AG04450 (cell line): Measurements from ENCODE around the gene HIBCH. TPM values are rescaled to one million over a fixed set of nuclear protein-coding genes. Genes with fewer than 3 reads are reported as not detected.
"Not testable (repeated sequence)": the region's sequence is repeated elsewhere in the genome, so short reads cannot be mapped to it uniquely, and the experiment has no call there.

Experiments
- CTCF ChIA-PET: fragments of 300-600, 350-600 bp; formaldehyde crosslinking; extraction: SDS; loops from one replicate; lab custom pipeline; 2022; ENCODE audit warnings: antibody characterized with exemption, inconsistent platforms; lab: Charles Lee
- POLR2A ChIA-PET: fragments of 350-600 bp; formaldehyde crosslinking; extraction: SDS; loops from one replicate; lab custom pipeline; 2021; ENCODE audit warnings: antibody characterized with exemption, inconsistent platforms; lab: Yijun Ruan, JAX
- DNase-seq: peaks from one replicate; pipeline ENCODE4 v3.0.0-alpha.2; 2011; ENCODE audit warnings: low read depth, low spot score
- H3K27ac ChIP-seq: one replicate; pipeline ENCODE4 v1.5.1; 2012; ENCODE audit warnings: low read depth, low read length, control low read depth
- H3K27me3 ChIP-seq: one replicate; pipeline ENCODE4 v1.6.0; 2012; ENCODE audit warnings: low read length; ENCODE audit not compliant: control insufficient read depth, insufficient read depth
- H3K4me3 ChIP-seq: 2 replicates; pipeline ENCODE4 v1.5.1; 2011; ENCODE audit warnings: mild to moderate bottlenecking, low read depth, low read length, control low read depth
- H3K9me3 ChIP-seq: 2 replicates; pipeline ENCODE4 v1.5.1; 2012; ENCODE audit warnings: low read length; ENCODE audit not compliant: control insufficient read depth, insufficient read depth
- polyA plus RNA-seq: library from polyadenylated mRNA; depleted of rRNA; stranded (reverse); fragments of >200 nt; gene quantifications from 2 replicates; pipeline ENCODE4 v1.2.3, GENCODE V29; 2011
- TF ChIP-seq, protein P1 (sequence below): IDR thresholded peaks from 2 replicates; pipeline ENCODE4 v1.5.1; 2011; ENCODE audit warnings: low read depth, low read length, control low read depth, inconsistent platforms

The HIBCH gene
- polyA plus RNA-seq, 1 experiment, result 23.8 TPM

DNA sequence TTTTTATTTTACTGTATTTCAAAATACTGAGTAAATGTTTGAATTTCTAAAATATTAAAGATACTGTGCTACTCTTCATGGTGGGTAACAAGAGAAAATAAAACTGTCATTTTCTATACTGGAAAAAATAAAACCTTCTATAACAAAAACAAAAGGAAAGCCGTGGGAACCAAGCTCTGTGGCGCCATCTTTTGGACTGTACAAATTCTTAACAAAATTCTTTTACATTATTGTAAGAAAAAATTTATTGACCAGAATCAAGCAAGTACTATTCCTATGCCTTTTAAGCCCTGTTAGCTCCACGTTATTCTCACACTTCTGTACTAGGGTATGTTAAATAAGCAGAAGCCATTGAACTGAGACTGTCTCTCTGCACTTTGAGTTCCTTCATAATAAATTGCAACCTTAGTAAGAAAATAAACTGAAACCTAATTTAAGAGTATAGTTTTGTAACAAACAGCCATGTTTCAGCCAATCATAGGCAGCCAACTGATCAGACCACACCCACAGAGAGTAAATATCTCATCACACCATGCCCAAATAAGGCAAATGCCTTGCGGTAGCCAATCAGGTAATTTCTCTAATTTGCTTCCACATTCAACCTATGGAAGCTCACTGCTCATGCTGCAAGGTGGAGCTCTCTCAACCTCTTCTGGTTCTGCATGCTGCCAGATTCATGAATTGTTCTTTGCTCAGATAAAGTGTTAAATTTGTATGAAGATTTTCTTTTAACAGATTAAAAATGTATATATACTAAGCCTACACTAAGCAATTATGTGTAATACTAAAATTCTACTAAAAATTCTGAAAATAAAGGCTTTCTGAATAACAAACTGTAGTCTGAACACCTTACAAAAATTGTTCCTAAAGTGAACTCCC, 42.2 kb downstream of the HIBCH start:
- Histone ChIP-seq H3K27me3 (no peaks in the 10 kb centered on the region), H3K27ac (no peak overlapping the region), H3K4me3 (no peak overlapping the region), H3K9me3 (no peaks in the 10 kb centered on the region; the same call in 1 of the 2 replicates)
- no peak for DNase-seq
- TF ChIP-seq, protein P1, sequence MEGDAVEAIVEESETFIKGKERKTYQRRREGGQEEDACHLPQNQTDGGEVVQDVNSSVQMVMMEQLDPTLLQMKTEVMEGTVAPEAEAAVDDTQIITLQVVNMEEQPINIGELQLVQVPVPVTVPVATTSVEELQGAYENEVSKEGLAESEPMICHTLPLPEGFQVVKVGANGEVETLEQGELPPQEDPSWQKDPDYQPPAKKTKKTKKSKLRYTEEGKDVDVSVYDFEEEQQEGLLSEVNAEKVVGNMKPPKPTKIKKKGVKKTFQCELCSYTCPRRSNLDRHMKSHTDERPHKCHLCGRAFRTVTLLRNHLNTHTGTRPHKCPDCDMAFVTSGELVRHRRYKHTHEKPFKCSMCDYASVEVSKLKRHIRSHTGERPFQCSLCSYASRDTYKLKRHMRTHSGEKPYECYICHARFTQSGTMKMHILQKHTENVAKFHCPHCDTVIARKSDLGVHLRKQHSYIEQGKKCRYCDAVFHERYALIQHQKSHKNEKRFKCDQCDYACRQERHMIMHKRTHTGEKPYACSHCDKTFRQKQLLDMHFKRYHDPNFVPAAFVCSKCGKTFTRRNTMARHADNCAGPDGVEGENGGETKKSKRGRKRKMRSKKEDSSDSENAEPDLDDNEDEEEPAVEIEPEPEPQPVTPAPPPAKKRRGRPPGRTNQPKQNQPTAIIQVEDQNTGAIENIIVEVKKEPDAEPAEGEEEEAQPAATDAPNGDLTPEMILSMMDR, result peak; percentile 63
- POLR2A ChIA-PET, result interaction anchor here (0.6 to 1.7 kb wide), 2 partner anchors 189 to 514 kb away, joined by 3 read pairs; no protein-coding TSS in a partner anchor
- CTCF ChIA-PET, result interaction anchor here (0.7 to 4.4 kb wide), 15 partner anchors 10 to 479 kb away, joined by 3 to 31 read pairs (median 3); no protein-coding TSS in a partner anchor

DNA sequence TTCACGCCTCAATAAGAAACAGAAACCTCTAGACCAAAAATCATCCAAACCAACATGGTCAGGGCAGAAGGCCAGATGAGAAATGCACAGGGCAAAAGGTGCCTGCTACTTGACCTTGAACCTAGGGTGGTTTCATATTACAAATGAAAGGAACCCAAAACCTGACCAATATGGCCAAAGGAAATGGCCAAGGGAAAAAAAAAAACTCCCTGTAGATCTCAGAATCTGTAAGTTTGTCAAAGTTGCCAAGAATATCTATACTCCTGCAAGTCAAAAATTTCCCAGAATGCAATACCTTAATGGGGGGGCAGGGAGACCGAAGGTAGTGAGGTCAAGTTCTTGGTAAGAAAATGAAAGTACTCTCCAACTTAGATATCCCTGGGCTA, 47.2 kb downstream of the HIBCH start:
- POLR2A ChIA-PET, result no interaction called here
- TF ChIP-seq, protein P1, result no peak
- CTCF ChIA-PET, result interaction anchor here (2.4 kb wide), 1 partner anchor 184 kb away, joined by 10 read pairs; no protein-coding TSS in a partner anchor

GRCh38 chr2:190271783-190272456, 47.7 kb downstream of the HIBCH start:
- ChIA-PET POLR2A (no interaction called here), CTCF (interaction anchor here (0.6 to 2.4 kb wide), 2 partner anchors 183 to 509 kb away, joined by 3 to 10 read pairs; no protein-coding TSS in a partner anchor)
- TF ChIP-seq, protein P1, result no peak
- H3K4me3 ChIP-seq, result no peak overlapping the region
- H3K27me3 ChIP-seq, result no peaks in the 10 kb centered on the region
- H3K27ac ChIP-seq, result no peak overlapping the region
- DNase-seq, result no peak
- H3K9me3 ChIP-seq, result no peaks in the 10 kb centered on the region

More for the DNA sequence above, 47.2 kb downstream of the HIBCH start:
- Histone ChIP-seq H3K27ac (no peak overlapping the region), H3K4me3 (no peak overlapping the region), H3K9me3 (no peaks in the 10 kb centered on the region), H3K27me3 (no peaks in the 10 kb centered on the region)
- no peak for DNase-seq

DNA sequence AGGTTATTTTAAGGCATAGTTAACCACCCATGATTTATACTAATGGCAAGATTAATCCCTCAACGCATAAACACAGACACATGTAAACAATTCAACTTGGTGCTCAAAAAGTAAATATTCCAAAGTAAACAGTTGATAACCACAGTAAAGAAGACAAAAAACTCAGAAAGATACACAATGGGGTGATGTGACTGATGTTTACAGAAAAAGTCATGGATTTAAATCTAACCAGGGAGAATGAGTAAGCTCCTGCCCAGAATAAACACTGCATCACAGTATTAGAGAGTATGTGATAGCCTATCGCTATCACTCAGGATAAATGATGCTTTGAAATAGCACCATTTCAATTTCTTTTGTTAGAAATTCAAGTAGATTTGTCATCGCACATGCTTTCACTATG, 49.3 kb downstream of the HIBCH start:
- TF ChIP-seq, protein P1, result no peak
- Histone ChIP-seq H3K27ac (no peak overlapping the region), H3K4me3 (no peak overlapping the region), H3K27me3 (no peaks in the 10 kb centered on the region), H3K9me3 (no peaks in the 10 kb centered on the region; the same call in 1 of the 2 replicates)
- peak; percentile 43 for DNase-seq
- ChIA-PET POLR2A (no interaction called here), CTCF (interaction anchor here (0.6 kb wide), 1 partner anchor 24 kb away, joined by 3 read pairs; no protein-coding TSS in a partner anchor)

DNA sequence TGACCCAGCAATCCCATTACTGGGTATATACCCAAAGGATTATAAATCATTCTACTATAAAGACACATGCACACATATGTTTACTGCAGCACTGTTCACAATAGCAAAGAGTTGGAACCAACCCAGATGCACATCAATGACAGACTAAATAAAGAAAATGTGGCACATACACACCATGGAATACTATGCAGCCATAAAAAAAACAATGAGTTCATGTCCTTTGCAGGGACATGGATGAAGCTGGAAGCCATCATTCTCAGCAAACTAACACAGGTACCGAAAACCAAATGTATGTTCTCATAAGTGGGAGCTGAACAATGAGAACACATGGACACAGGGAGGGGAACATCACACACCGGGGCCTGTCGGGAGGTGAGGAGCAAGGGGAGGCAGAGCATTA, 49.9 kb downstream of the HIBCH start:
- CTCF ChIA-PET, result interaction anchor here (1.1 kb wide), 1 partner anchor 181 kb away, joined by 4 read pairs; no protein-coding TSS in a partner anchor
- H3K27ac ChIP-seq, POLR2A ChIA-PET, H3K4me3 ChIP-seq, H3K9me3 ChIP-seq, DNase-seq, H3K27me3 ChIP-seq: not testable (repeated sequence)
